Measurements from ENCODE around the gene ZNF488. TPM values are rescaled to one million over a fixed set of nuclear protein-coding genes. Genes with fewer than 3 reads are reported as not detected.

ZNF488 gene
- total RNA-seq, 4 donors from 2014 or later = 0.11 TPM; not detected in 3

DNA sequence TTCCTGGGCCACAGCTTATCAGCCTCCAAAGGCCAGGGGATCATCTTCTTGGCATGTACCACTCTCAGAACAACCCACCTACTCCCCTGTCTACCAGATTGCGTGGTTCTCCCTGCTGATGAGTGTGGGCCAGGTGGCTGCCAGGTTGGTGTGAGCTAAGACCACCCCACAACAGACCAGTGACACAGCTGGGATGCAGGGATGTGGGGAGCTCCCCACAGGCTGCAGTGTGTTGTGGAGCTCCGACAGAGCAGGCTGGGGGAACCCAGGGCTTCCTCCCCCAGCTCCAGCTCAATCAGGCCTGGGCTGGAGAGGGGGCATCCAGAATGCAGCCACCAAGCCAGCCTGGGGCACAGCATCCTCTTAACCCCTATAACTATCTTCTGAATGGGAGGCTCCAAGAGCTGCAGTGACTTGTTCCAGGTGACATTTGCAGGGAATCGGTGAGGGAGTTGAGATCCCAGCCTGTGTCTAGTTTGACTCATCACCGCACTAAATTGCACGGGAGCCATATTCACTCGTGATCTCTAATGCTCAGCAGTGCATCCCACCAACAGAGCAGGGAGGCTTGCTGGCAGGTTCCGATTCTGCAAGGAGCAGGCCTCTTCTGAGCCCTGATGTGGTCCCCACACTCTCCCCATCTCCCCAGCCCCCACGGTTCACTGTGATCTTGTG, 62.4 kb downstream of the ZNF488 start:
- no peak for DNase-seq (ENCODE audit: extremely low spot score)
- H3K27ac ChIP-seq (replicated peaks in 1 of 4) = no peak overlapping the region
- H3K4me3 ChIP-seq = no peak overlapping the region
- TF ChIP-seq POLR2A (IDR thresholded peaks at IDR 0.05; ENCODE audit: low read depth) (no peak), EP300 (IDR thresholded peaks at IDR 0.05) (no peak), POLR2AphosphoS5 (IDR thresholded peaks at IDR 0.05) (no peak)
- TF ChIP-seq, protein P1, sequence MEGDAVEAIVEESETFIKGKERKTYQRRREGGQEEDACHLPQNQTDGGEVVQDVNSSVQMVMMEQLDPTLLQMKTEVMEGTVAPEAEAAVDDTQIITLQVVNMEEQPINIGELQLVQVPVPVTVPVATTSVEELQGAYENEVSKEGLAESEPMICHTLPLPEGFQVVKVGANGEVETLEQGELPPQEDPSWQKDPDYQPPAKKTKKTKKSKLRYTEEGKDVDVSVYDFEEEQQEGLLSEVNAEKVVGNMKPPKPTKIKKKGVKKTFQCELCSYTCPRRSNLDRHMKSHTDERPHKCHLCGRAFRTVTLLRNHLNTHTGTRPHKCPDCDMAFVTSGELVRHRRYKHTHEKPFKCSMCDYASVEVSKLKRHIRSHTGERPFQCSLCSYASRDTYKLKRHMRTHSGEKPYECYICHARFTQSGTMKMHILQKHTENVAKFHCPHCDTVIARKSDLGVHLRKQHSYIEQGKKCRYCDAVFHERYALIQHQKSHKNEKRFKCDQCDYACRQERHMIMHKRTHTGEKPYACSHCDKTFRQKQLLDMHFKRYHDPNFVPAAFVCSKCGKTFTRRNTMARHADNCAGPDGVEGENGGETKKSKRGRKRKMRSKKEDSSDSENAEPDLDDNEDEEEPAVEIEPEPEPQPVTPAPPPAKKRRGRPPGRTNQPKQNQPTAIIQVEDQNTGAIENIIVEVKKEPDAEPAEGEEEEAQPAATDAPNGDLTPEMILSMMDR (IDR thresholded peaks at IDR 0.05) = no peak
- no peaks in the 10 kb centered on the region for H3K9me3 ChIP-seq
- H3K27me3 ChIP-seq = peaks cover 0 to 20% (median 0%) of the 10 kb centered on the region in 4 donors
- 86% methylated on average over 6 of the region's 8 CpGs for WGBS
- no peaks in the 10 kb centered on the region for H3K36me3 ChIP-seq
- H3K4me1 ChIP-seq = no peaks in the 10 kb centered on the region
- intact Hi-C loops (cut with DNase I) = no loop called here

DNA sequence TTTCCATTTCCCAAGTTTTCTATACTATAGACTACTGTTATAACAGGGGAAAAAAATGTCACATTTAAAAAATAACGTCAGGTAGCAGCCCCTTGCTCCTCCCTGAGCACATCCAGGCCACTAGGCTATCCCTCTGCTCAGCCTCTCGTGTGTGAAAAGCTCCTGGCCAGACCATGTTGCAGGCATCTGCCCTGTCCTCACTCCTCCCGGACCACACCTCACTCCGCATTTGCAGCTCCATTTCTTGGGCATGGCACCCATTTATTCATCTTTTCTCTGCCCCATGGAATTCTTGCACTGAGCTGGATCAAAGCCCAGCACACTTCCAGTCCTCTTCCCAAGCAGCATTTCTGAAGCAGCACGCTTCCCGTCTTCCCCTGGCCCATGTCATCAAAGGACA, 63.3 kb downstream of the ZNF488 start:
- no peaks in the 10 kb centered on the region for H3K9me3 ChIP-seq
- intact Hi-C loops (cut with DNase I) = no loop called here
- H3K4me3 ChIP-seq = no peak overlapping the region
- peaks cover 0 to 20% (median 0%) of the 10 kb centered on the region in 4 donors for H3K27me3 ChIP-seq
- WGBS = 80% methylated on average over 6 of the region's 6 CpGs
- no peaks in the 10 kb centered on the region for H3K4me1 ChIP-seq
- TF ChIP-seq, protein P1 (IDR thresholded peaks at IDR 0.05) = no peak
- no peak for TF ChIP-seq POLR2A (IDR thresholded peaks at IDR 0.05; ENCODE audit: low read depth)
- no peak for TF ChIP-seq EP300 (IDR thresholded peaks at IDR 0.05)
- no peak for TF ChIP-seq POLR2AphosphoS5 (IDR thresholded peaks at IDR 0.05)
- H3K27ac ChIP-seq (replicated peaks in 1 of 4) = no peak overlapping the region
- no peak for DNase-seq (ENCODE audit: extremely low spot score)
- H3K36me3 ChIP-seq = no peaks in the 10 kb centered on the region

DNA sequence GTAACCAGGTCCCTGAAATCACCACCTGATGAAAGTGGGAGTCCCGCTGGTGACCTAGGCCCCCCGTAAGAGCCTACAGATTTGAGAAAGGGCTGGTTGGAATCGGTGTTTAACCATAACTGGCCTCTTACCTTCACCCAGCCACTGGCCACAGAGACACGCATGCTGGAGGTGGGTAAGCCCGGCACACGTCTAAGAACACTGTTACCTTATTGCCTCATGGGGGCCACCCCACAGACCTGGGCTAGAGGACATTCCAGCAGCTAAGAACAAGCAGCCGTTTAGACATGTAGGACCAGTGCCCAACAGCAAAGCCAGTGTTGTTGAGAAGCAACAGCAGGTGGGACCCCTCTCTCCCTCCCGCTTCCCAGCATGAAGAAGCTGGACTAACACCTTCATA, 64.3 kb downstream of the ZNF488 start:
- no peak for DNase-seq (ENCODE audit: extremely low spot score)
- Histone ChIP-seq H3K27me3 (peaks cover 0 to 14% (median 0%) of the 10 kb centered on the region in 4 donors), H3K9me3 (no peaks in the 10 kb centered on the region), H3K4me1 (no peaks in the 10 kb centered on the region), H3K36me3 (no peaks in the 10 kb centered on the region), H3K4me3 (no peak overlapping the region), H3K27ac (replicated peaks in 1 of 4) (no peak overlapping the region)
- TF ChIP-seq EP300 (IDR thresholded peaks at IDR 0.05) = no peak
- intact Hi-C loops (cut with DNase I) = no loop called here
- WGBS = 84% methylated on average over 8 of the region's 8 CpGs

DNA sequence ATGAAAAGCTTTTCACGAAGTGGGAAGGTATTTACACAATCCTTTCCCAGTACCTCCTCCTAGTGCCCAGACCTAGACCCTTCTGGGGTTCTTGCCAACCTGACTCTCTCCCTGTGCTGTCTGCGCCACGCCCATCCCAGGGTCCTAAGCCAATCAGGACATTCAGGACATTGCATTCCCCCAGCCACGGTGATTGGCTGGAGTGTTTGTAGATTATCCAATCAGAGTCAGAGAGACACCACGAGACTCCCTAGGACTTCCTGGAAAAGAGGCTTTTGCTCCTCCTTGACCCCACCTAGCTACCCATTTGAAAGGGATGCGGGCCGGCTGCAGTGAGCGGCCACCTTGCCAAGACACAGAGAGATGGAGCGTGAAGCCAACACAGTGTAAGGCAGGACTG, 65.4 kb downstream of the ZNF488 start:
- no peaks in the 10 kb centered on the region for H3K36me3 ChIP-seq
- no peaks in the 10 kb centered on the region for H3K4me1 ChIP-seq
- TF ChIP-seq EP300 (IDR thresholded peaks at IDR 0.05) (no peak), POLR2A (IDR thresholded peaks at IDR 0.05; ENCODE audit: low read depth) (no peak), POLR2AphosphoS5 (IDR thresholded peaks at IDR 0.05) (no peak)
- TF ChIP-seq, protein P1 (IDR thresholded peaks at IDR 0.05) = no peak
- peaks cover 0 to 14% (median 0%) of the 10 kb centered on the region in 4 donors for H3K27me3 ChIP-seq
- no peaks in the 10 kb centered on the region for H3K9me3 ChIP-seq
- intact Hi-C loops (cut with DNase I) = no loop called here
- 86% methylated on average over 9 of the region's 9 CpGs for WGBS
- no peak for DNase-seq (ENCODE audit: extremely low spot score)
- no peak overlapping the region for H3K4me3 ChIP-seq
- no peak overlapping the region for H3K27ac ChIP-seq (replicated peaks in 1 of 4)

DNA sequence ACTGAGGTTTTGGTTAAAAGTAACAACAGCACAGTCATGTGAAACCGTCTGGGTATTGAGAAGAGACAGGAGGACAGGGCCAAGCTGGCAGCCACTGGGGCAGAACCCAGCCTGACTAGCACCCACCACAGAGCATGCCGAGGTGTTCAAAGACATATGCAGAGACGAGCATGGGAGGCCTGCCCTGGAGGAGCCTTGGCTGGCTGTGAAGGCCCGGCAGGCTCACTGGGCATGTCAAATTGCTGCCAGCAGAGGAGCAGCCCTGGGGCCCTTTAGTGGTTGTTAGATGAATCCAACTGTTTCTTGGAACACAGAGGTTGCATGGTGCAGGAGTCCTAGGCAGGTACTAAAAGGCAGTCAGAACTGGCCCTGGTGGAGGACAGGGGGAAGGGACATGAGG, 66.8 kb downstream of the ZNF488 start:
- no peaks in the 10 kb centered on the region for H3K36me3 ChIP-seq
- no peak overlapping the region for H3K4me3 ChIP-seq
- H3K9me3 ChIP-seq = no peaks in the 10 kb centered on the region
- intact Hi-C loops (cut with DNase I) = no loop called here
- peaks cover 0 to 8% (median 0%) of the 10 kb centered on the region in 4 donors for H3K27me3 ChIP-seq
- TF ChIP-seq EP300 (IDR thresholded peaks at IDR 0.05) (no peak), POLR2A (IDR thresholded peaks at IDR 0.05; ENCODE audit: low read depth) (no peak), POLR2AphosphoS5 (IDR thresholded peaks at IDR 0.05) (no peak)
- TF ChIP-seq, protein P1 (IDR thresholded peaks at IDR 0.05) = no peak
- no peaks in the 10 kb centered on the region for H3K4me1 ChIP-seq
- no peak for DNase-seq (ENCODE audit: extremely low spot score)
- H3K27ac ChIP-seq (replicated peaks in 1 of 4) = no peak overlapping the region
- 100% methylated on average over 4 of the region's 4 CpGs for WGBS

Measured in esophagus muscularis mucosa (tissue), 4 donors.